ENCODE measurements around the gene CEP128.

The CEP128 gene

DNA sequence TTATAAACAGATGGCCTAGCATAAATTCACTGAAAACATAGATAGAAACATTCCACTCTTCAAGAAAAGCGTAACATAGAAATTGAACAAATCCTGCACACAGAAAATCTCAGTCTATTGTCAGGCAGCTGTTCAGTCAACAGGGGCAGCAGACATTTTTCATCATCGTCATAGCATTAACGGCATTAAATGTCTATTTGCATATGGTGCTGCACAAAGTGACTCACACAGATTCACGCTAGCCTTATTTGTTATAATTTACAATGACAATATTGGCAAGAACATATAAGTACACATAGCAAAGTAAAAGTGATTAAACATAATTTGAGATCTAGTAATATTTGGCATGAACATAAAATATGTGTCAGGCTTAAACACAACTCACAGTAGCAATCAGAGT is 95.7 kb downstream of the CEP128 start:
- TF ChIP-seq, protein P1, sequence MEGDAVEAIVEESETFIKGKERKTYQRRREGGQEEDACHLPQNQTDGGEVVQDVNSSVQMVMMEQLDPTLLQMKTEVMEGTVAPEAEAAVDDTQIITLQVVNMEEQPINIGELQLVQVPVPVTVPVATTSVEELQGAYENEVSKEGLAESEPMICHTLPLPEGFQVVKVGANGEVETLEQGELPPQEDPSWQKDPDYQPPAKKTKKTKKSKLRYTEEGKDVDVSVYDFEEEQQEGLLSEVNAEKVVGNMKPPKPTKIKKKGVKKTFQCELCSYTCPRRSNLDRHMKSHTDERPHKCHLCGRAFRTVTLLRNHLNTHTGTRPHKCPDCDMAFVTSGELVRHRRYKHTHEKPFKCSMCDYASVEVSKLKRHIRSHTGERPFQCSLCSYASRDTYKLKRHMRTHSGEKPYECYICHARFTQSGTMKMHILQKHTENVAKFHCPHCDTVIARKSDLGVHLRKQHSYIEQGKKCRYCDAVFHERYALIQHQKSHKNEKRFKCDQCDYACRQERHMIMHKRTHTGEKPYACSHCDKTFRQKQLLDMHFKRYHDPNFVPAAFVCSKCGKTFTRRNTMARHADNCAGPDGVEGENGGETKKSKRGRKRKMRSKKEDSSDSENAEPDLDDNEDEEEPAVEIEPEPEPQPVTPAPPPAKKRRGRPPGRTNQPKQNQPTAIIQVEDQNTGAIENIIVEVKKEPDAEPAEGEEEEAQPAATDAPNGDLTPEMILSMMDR (IDR thresholded peaks at IDR 0.05; ENCODE audit: control insufficient read depth, insufficient read depth, low read depth, low read length, missing control alignments), result no peak
- no peak for DNase-seq (ENCODE audit: low read depth)
- H3K4me3 ChIP-seq (ENCODE audit: control insufficient read depth, low read depth, low read length), result no peak overlapping the region

DNA sequence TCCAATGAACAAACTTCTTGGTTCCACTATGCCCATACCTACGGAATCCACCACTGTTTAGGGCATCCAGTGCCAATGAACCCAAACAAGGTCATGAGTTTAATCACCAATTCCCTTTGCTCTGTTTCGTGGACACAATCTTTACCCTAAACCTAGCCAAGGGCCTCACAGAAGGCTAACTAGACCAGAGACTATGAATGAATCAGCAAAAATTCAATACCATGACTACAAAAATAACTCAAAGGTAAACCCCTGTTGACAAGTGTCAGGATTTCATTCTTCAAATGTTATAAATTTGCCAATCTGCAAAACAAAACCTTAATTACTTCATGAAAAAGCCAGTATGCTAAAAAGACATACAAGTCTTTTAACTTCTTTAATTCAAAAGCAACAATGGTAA is 96.7 kb downstream of the CEP128 start:
- TF ChIP-seq, protein P1 (IDR thresholded peaks at IDR 0.05; ENCODE audit: control insufficient read depth, insufficient read depth, low read depth, low read length, missing control alignments), result no peak
- no peak overlapping the region for H3K4me3 ChIP-seq (ENCODE audit: control insufficient read depth, low read depth, low read length)
- no peak for DNase-seq (ENCODE audit: low read depth)

DNA sequence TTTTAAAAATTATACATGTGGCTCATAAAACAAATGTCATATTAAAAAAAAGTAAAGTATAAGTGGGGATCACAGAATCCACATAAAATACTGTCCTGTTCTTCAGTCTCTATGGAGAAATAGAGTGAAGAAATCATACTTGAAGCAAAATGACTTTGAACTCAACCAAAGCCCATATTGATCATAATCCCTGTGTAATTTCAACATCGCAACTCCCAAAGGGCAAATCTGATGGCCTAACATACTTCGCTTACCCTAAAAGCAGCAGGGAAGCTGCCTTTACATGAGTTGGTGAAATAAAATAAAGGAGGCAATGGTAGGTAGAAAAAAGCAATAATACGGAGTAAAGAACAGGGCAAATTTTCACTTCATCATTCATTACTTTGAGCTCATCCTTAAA is 101.8 kb downstream of the CEP128 start:
- DNase-seq (ENCODE audit: low read depth), result no peak
- no peak overlapping the region for H3K4me3 ChIP-seq (ENCODE audit: control insufficient read depth, low read depth, low read length)
- TF ChIP-seq, protein P1 (IDR thresholded peaks at IDR 0.05; ENCODE audit: control insufficient read depth, insufficient read depth, low read depth, low read length, missing control alignments), result no peak

DNA sequence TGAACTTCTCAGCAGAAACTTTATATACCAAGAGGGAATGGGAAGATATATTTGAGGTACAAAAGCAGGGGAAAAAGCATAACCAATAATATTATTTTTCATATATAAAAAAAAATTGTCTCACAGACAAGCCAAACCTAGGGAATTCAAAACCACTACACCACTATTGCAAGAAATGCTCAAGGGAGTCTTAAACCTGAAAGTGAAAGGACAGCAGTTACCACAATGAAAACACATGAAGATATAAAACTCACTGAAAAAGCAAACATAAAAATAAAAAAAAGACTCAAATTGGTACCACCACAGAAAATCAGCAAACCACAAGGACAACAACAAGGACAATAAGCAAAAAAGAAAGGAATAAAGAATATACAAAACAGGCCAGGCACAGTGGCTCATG is 131.9 kb downstream of the CEP128 start:
- TF ChIP-seq, protein P1 (IDR thresholded peaks at IDR 0.05; ENCODE audit: control insufficient read depth, insufficient read depth, low read depth, low read length, missing control alignments), result no peak
- DNase-seq (ENCODE audit: low read depth), result no peak
- no peak overlapping the region for H3K4me3 ChIP-seq (ENCODE audit: control insufficient read depth, low read depth, low read length)

DNA sequence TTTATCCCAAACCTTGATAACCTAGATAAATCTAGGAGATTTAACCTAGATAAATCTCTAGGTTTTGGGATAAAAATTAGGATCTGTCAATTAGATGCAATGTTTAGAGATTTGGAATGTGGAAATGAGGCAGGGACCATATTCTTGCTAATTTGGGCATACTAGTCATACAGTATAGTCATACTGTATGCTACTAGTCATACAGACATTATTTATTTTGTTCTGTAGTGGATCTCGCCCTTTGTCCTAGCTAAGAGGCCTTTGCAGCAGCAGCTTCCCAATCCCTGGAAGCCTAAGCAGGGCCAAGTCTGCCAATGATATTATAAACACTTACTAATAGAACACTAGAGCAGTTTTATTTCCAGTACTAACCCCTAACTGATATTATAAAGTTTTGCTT is 136.4 kb downstream of the CEP128 start:
- H3K4me3 ChIP-seq (ENCODE audit: control insufficient read depth, low read depth, low read length), result no peak overlapping the region
- TF ChIP-seq, protein P1 (IDR thresholded peaks at IDR 0.05; ENCODE audit: control insufficient read depth, insufficient read depth, low read depth, low read length, missing control alignments), result no peak
- no peak for DNase-seq (ENCODE audit: low read depth)

DNA sequence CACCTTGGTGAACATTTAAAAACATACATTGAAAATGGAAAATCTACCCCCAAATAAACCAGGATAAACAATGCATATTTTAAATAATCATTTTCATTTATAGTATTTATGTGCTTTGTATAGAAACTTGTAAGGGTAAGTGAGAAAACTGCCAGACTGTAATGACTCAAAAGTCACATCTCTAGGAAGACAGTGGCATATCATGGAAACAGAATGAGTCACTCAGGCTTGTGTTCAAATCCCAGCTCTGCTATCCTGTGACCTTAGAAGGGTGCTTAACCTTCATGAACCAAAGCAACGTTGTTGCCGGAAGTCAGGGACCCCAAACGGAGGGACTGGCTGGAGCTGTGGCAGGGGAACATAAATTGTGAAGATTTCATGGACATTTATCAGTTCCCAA is 142.7 kb downstream of the CEP128 start:
- no peak for DNase-seq (ENCODE audit: low read depth)
- no peak overlapping the region for H3K4me3 ChIP-seq (ENCODE audit: control insufficient read depth, low read depth, low read length)
- TF ChIP-seq, protein P1 (IDR thresholded peaks at IDR 0.05; ENCODE audit: control insufficient read depth, insufficient read depth, low read depth, low read length, missing control alignments), result no peak

DNA sequence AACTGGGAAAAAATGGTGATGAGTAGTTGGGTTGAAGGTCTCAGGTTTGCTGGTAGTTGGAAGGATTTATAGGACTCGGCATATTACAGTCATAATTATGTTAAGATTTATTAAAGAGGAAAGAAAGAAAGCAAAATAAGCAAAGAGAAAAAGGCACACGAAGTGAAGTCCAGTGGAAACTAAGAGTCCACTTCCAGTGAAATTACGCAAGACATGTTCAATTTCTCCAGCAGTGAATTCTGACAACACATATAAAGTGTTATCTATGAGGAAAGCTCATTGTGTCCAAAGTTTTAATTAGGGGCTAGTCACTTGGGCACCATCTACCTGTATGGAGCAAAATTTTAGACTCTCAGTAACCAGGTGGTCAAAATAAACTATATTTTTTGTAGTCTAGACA is 143.3 kb downstream of the CEP128 start:
- H3K4me3 ChIP-seq (ENCODE audit: control insufficient read depth, low read depth, low read length), result no peak overlapping the region
- TF ChIP-seq, protein P1 (IDR thresholded peaks at IDR 0.05; ENCODE audit: control insufficient read depth, insufficient read depth, low read depth, low read length, missing control alignments), result no peak
- DNase-seq (ENCODE audit: low read depth), result no peak
